Caco-2 (cell line): ENCODE measurements around the gene KDM6A. TPM values are rescaled to one million over a fixed set of nuclear protein-coding genes. Genes with fewer than 3 reads are reported as not detected.

ENCODE experiments used
- BruUV-seq: library from RNA; stranded (reverse); fragments of 400-500 nt; replicated peaks from 2 replicates; lab custom pipeline; 2021; lab: Mats Ljungman, UMichigan
- CTCF ChIA-PET: fragments of 300-600 bp; sonication (Branson Sonifier 250); formaldehyde crosslinking; loops from one replicate; lab custom pipeline; 2022; ENCODE audit warnings: antibody characterized with exemption; lab: Charles Lee
- POLR2A ChIA-PET: fragments of 300-600 bp; sonication (Branson Sonifier 250); formaldehyde crosslinking; loops from one replicate; lab custom pipeline; 2022; ENCODE audit warnings: antibody characterized with exemption; lab: Charles Lee
- DNase-seq, 2 experiments: peaks; one replicate each; pipeline versions ENCODE4 v3.0.0 to v3.0.0-alpha.2; 2020 to 2022
- H3K27me3 ChIP-seq: replicated peaks from 2 replicates; pipeline ENCODE4 v1.6.0; 2011; ENCODE audit warnings: low read length; ENCODE audit not compliant: control insufficient read depth, insufficient read depth
- H3K36me3 ChIP-seq: 2 replicates; pipeline ENCODE4 v1.5.1; 2011; ENCODE audit warnings: low read length; ENCODE audit not compliant: control insufficient read depth, insufficient read depth
- H3K4me1 ChIP-seq: fragments of 250-450 bp; sonication (Bioruptor Pico); 2 replicates; pipeline ENCODE4 v1.5.1; 2020; ENCODE audit warnings: mild to moderate bottlenecking
- H3K4me3 ChIP-seq: 2 replicates; pipeline ENCODE4 v1.5.1; 2011; ENCODE audit warnings: low read depth, mild to moderate bottlenecking, control low read depth, low read length
- H3K9me3 ChIP-seq: fragments of 250-450 bp; sonication (Bioruptor Pico); 2 replicates; pipeline ENCODE4 v1.5.1; 2020; ENCODE audit warnings: mild to moderate bottlenecking, moderate library complexity
- H3K27ac Mint-ChIP-seq: one replicate; pipeline ENCODE4 v1.8.0; 2022; ENCODE audit warnings: mixed read lengths; ENCODE audit not compliant: unreplicated experiment
- H3K27me3 Mint-ChIP-seq: one replicate; pipeline ENCODE4 v1.8.0; 2022; ENCODE audit warnings: mixed read lengths; ENCODE audit not compliant: insufficient read depth, unreplicated experiment
- H3K36me3 Mint-ChIP-seq: one replicate; pipeline ENCODE4 v1.8.0; 2022; ENCODE audit warnings: mild to moderate bottlenecking, mixed read lengths; ENCODE audit not compliant: insufficient read depth, unreplicated experiment
- H3K4me1 Mint-ChIP-seq: one replicate; pipeline ENCODE4 v1.8.0; 2022; ENCODE audit warnings: low read depth, mixed read lengths; ENCODE audit not compliant: unreplicated experiment
- H3K4me3 Mint-ChIP-seq: one replicate; pipeline ENCODE4 v1.8.0; 2022; ENCODE audit warnings: mild to moderate bottlenecking, moderate library complexity, mixed read lengths; ENCODE audit not compliant: unreplicated experiment
- H3K9me3 Mint-ChIP-seq: one replicate; pipeline ENCODE4 v1.8.0; 2022; ENCODE audit warnings: mixed read lengths; ENCODE audit not compliant: unreplicated experiment
- intact Hi-C: fragments of 100-400 bp; cut with micrococcal nuclease; formaldehyde crosslinking; loops from one replicate; pipeline ENCODE4 v1.10.0; 2022; ENCODE audit not compliant: unreplicated experiment
- total RNA-seq: library from RNA; stranded (reverse); gene quantifications from 2 replicates; pipeline ENCODE4 v1.2.3, GENCODE V29; 2022
- TF ChIP-seq, protein P1 (sequence below), 2 experiments: fragments of 200-600 bp in 1 of 2; IDR thresholded peaks; 1 replicate in 1 of 2; 2 replicates in 1 of 2; pipeline versions ENCODE4 v1.5.1 to v1.8.0; 2011 to 2022; ENCODE audit warnings: antibody characterized with exemption in 1 of 2, control low read depth in 1 of 2, inconsistent platforms in 1 of 2, low read depth in 1 of 2, low read length in 1 of 2, mild to moderate bottlenecking in 1 of 2, moderate library complexity in 1 of 2; ENCODE audit not compliant: insufficient read depth in 1 of 2, severe bottlenecking in 1 of 2, unreplicated experiment in 1 of 2

The KDM6A gene
- total RNA-seq, 1 experiment from 2014 or later, result 34.2 TPM

DNA sequence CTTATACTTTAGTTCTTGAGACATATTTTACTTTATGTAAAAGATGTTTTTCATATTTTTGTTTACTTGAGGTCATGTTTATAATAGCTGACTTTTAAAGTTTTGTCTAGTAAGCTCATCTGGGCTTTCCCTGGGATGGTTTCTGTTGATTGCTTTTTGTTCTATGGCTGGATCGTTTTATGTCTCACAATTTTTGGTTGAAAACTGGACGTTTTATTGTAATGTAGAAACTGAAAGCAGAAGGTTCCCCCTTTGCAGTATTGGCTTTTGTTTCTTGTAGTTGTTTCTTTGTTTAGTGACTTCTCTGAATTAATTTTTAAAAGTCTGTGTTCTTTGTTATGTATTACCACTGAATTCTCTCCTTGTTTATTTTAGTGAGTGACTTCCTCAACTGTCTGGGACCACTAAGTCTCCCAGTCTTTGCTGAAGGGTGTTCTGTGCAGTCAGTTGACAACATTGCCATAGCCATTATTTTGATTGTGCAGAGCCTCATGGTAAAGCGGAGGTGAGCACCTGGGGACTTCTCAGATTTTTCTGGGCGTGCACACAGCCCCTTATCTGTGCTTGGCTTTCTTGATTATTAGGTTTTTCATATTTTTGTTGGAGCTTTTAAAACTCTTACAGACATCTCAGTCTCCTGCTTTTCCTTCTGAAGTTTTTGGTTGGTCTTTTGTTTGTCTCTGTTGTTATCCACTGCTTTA, 31.0 kb downstream of the KDM6A start:
- Histone ChIP-seq H3K36me3 (no peaks in the 10 kb centered on the region), H3K9me3 (no peaks in the 10 kb centered on the region), H3K4me3 (no peak overlapping the region), H3K27me3 (no peaks in the 10 kb centered on the region), H3K4me1 (no peaks in the 10 kb centered on the region)
- Mint-ChIP-seq H3K27ac (peak overlapping the region; percentile 49), H3K4me1 (peaks cover 22% of the 10 kb centered on the region), H3K27me3 (no peaks in the 10 kb centered on the region), H3K9me3 (no peaks in the 10 kb centered on the region), H3K4me3 (no peak overlapping the region), H3K36me3 (no peaks in the 10 kb centered on the region)
- TF ChIP-seq, protein P1, sequence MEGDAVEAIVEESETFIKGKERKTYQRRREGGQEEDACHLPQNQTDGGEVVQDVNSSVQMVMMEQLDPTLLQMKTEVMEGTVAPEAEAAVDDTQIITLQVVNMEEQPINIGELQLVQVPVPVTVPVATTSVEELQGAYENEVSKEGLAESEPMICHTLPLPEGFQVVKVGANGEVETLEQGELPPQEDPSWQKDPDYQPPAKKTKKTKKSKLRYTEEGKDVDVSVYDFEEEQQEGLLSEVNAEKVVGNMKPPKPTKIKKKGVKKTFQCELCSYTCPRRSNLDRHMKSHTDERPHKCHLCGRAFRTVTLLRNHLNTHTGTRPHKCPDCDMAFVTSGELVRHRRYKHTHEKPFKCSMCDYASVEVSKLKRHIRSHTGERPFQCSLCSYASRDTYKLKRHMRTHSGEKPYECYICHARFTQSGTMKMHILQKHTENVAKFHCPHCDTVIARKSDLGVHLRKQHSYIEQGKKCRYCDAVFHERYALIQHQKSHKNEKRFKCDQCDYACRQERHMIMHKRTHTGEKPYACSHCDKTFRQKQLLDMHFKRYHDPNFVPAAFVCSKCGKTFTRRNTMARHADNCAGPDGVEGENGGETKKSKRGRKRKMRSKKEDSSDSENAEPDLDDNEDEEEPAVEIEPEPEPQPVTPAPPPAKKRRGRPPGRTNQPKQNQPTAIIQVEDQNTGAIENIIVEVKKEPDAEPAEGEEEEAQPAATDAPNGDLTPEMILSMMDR (IDR thresholded peaks at IDR 0.05; ENCODE audit: insufficient read depth in 1 of 2, low read depth in 1 of 2, low read length in 1 of 2, severe bottlenecking in 1 of 2, unreplicated experiment in 1 of 2), result no peak
- no TSS peak for BruUV-seq
- no peak for DNase-seq
- intact Hi-C loops, result no loop called here
- POLR2A ChIA-PET, result no interaction called here
- CTCF ChIA-PET, result no interaction called here

DNA sequence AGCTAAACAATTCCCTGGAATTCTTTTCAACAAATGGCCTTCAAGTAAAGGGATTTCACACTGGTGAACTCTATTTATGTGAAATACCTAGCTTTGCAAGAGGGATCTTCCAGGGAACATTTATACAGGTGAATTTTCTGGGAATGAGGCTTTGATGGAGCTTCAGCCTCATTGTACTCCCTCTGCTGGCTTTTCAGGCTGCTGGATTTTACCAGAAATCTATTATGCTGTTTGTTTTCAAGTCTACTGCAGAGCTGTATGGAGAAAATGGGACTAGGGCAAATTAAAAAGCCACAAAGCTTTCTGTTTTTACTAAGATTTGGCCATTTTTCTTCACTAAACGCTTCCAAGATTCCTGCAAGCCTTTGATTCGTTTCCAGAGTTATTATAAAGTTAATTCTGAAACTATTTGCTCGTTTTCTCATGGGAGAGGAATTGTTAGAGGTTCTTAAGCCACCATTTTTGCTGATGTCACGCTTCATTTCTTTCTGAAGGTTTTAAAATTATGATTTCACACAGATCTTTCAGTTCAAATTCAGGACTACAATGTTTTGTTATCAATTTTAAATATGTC, 31.6 kb downstream of the KDM6A start:
- H3K27ac Mint-ChIP-seq, result no peak overlapping the region
- H3K36me3 ChIP-seq, result no peaks in the 10 kb centered on the region
- ChIA-PET CTCF (no interaction called here), POLR2A (no interaction called here)
- no peaks in the 10 kb centered on the region for H3K27me3 Mint-ChIP-seq
- peaks cover 22% of the 10 kb centered on the region for H3K4me1 Mint-ChIP-seq
- TF ChIP-seq, protein P1 (IDR thresholded peaks at IDR 0.05; ENCODE audit: insufficient read depth in 1 of 2, low read depth in 1 of 2, low read length in 1 of 2, severe bottlenecking in 1 of 2, unreplicated experiment in 1 of 2), result peak in 1 of 2 experiments; percentile 24
- DNase-seq, result no peak
- no peak overlapping the region for H3K4me3 Mint-ChIP-seq
- no peaks in the 10 kb centered on the region for H3K9me3 Mint-ChIP-seq
- H3K9me3 ChIP-seq, result no peaks in the 10 kb centered on the region
- H3K27me3 ChIP-seq, result no peaks in the 10 kb centered on the region
- no peaks in the 10 kb centered on the region for H3K36me3 Mint-ChIP-seq
- H3K4me1 ChIP-seq, result no peaks in the 10 kb centered on the region
- no TSS peak for BruUV-seq
- intact Hi-C loops, result no loop called here
- no peak overlapping the region for H3K4me3 ChIP-seq

DNA sequence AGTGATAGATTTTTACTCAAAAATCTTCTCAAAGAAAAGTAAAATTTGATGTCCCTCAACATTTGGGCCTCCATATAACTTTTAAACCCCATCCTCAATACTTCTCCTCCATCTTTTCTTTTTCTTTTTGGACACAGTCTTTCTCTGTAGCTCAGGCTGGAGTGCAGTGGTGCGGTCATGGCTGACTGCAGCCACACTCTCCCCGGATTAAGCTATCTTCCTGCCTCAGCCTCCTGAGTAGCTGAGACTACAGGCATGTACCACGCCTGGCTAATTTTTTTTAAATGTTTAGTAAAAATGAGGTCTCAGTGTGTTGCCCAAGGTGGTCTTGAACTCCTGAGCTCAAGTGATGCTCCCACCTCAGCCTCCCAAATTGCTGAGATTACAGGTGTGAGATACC, 33.1 kb downstream of the KDM6A start:
- POLR2A ChIA-PET, result no interaction called here
- intact Hi-C loops, result no loop called here
- H3K27ac Mint-ChIP-seq, result no peak overlapping the region
- CTCF ChIA-PET, result no interaction called here
- peaks cover 2% of the 10 kb centered on the region for H3K36me3 Mint-ChIP-seq
- DNase-seq, result no peak
- H3K9me3 Mint-ChIP-seq, result no peaks in the 10 kb centered on the region
- Histone ChIP-seq H3K27me3 (no peaks in the 10 kb centered on the region), H3K36me3 (no peaks in the 10 kb centered on the region), H3K4me1 (no peaks in the 10 kb centered on the region), H3K9me3 (no peaks in the 10 kb centered on the region), H3K4me3 (no peak overlapping the region)
- H3K4me1 Mint-ChIP-seq, result peaks cover 22% of the 10 kb centered on the region
- H3K27me3 Mint-ChIP-seq, result no peaks in the 10 kb centered on the region
- TF ChIP-seq, protein P1 (IDR thresholded peaks at IDR 0.05; ENCODE audit: insufficient read depth in 1 of 2, low read depth in 1 of 2, low read length in 1 of 2, severe bottlenecking in 1 of 2, unreplicated experiment in 1 of 2), result no peak
- no peak overlapping the region for H3K4me3 Mint-ChIP-seq
- no TSS peak for BruUV-seq
